ENCODE results near the gene MANSC1. TPM values are rescaled to one million over a fixed set of nuclear protein-coding genes. Genes with fewer than 3 reads are reported as not detected.

The MANSC1 gene
- total RNA-seq, 6 experiments from 2014 or later, result 4.8 to 11.7 (median 10.0) TPM

- no peak for DNase-seq
- Mint-ChIP-seq H3K4me1 (ENCODE audit: low read depth) (peaks cover 1% of the 10 kb centered on the region), H3K36me3 (ENCODE audit: low read depth) (no peaks in the 10 kb centered on the region), H3K27me3 (ENCODE audit: insufficient read depth) (no peaks in the 10 kb centered on the region; the same call in 1 of the 2 replicates), H3K4me3 (no peak overlapping the region), H3K27ac (no peak overlapping the region), H3K9me3 (no peaks in the 10 kb centered on the region)
- TF ChIP-seq, protein P1, sequence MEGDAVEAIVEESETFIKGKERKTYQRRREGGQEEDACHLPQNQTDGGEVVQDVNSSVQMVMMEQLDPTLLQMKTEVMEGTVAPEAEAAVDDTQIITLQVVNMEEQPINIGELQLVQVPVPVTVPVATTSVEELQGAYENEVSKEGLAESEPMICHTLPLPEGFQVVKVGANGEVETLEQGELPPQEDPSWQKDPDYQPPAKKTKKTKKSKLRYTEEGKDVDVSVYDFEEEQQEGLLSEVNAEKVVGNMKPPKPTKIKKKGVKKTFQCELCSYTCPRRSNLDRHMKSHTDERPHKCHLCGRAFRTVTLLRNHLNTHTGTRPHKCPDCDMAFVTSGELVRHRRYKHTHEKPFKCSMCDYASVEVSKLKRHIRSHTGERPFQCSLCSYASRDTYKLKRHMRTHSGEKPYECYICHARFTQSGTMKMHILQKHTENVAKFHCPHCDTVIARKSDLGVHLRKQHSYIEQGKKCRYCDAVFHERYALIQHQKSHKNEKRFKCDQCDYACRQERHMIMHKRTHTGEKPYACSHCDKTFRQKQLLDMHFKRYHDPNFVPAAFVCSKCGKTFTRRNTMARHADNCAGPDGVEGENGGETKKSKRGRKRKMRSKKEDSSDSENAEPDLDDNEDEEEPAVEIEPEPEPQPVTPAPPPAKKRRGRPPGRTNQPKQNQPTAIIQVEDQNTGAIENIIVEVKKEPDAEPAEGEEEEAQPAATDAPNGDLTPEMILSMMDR (IDR thresholded peaks at IDR 0.05), result no peak
Observed at GRCh38 chr12:12364787-12365445, 14.9 kb upstream of the MANSC1 start.

- Mint-ChIP-seq H3K4me1 (ENCODE audit: low read depth) (peaks cover 21% of the 10 kb centered on the region), H3K9me3 (no peaks in the 10 kb centered on the region), H3K27me3 (ENCODE audit: insufficient read depth) (peaks cover 2% of the 10 kb centered on the region), H3K27ac (peak overlapping the region; percentile 90), H3K4me3 (peak overlapping the region; percentile 91), H3K36me3 (ENCODE audit: low read depth) (no peaks in the 10 kb centered on the region)
- TF ChIP-seq, protein P1 (IDR thresholded peaks at IDR 0.05), result no peak
- DNase-seq, result no peak
Observed at GRCh38 chr12:12358528-12358927, 8.5 kb upstream of the MANSC1 start.

DNA sequence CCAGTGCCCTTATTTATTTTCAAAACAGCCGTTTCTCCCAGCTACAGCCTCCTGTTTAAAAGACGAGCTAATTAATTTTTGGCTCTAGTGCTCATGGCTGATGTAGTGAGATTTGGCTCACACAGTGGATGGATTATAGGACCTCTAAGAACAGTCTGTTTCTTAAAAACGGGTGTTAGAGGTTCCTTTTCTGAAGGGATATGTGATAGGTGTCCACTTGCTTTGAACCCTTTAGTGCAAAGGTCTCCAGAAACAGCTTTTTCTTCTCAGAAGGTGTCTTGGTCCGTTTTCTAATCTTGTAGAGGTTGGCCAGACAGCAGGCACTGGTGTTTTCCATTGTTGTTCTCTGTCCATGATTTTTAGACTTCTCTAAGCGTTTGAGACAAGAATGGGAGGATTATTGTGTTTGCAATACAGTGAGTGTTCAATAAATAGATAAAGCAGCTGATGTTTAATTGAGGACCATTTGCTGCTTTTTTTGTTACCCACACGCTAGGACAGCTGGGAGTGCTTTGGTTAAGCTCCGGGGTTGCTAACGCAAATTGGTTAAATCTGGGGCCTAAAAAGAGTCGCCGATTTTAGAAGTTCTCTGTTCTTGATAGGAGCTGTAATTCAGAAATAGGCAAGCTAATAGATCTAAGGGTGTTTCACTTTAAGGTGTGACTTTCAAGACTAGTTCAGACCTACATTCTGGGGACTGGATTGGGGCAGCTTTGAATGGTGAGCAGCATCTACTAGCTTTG, 7.8 kb upstream of the MANSC1 start:
- H3K9me3 Mint-ChIP-seq, result no peaks in the 10 kb centered on the region
- no peaks in the 10 kb centered on the region for H3K36me3 Mint-ChIP-seq (ENCODE audit: low read depth)
- H3K27me3 Mint-ChIP-seq (ENCODE audit: insufficient read depth), result peaks cover 2% of the 10 kb centered on the region
- peak overlapping the region; percentile 90 for H3K27ac Mint-ChIP-seq
- TF ChIP-seq, protein P1 (IDR thresholded peaks at IDR 0.05), result no peak
- H3K4me3 Mint-ChIP-seq, result peak overlapping the region; percentile 91
- H3K4me1 Mint-ChIP-seq (ENCODE audit: low read depth), result peaks cover 21% of the 10 kb centered on the region
- peak; percentile 29 for DNase-seq

DNA sequence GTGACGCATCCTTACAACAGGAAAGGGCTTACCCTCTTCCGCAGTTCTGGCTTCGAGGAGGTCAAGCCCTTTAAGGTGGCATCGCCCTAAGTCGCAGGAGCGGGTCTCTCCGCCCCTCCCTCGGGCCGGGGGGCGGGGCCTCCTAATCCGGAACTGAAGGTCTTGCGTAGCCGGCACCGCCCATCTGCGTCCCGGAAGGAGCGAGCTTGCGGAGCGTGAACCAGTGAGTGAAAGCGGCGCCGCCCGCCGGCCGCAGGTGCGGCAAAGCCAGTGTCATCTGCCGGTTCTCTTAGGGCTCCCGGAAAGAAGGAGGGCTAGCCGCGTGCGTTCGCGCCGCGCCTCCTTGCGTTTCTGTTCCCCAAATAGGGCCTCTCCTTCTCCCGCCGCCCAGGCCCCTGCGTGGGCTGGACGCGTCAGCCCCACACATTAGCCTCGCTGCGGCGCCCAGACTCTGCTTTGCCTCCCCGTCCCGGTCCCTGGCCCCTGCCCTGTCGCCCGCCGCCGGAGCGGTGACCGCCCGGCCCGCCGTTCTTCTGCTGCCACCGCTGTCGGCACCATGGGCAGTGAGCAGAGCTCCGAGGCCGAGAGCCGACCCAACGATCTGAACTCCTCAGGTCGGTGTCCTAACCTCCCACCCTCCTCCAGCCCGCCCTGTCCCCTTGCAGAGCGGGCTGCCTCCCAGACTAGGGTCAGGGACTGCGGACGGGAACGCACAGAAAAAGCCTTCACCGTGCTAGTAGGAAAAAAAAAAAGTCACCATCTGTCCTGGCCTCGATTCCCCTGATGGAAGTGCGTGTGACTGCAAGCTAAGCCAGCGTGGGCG, 7.1 kb upstream of the MANSC1 start, which contains the start of gene BORCS5:
TSS of gene BORCS5 (plus strand) at position 183 of the 823 bp plus-strand sequence. CDS start at position 557, 374 bp downstream.
- H3K27me3 Mint-ChIP-seq (ENCODE audit: insufficient read depth), result peaks cover 2% of the 10 kb centered on the region
- TF ChIP-seq, protein P1 (IDR thresholded peaks at IDR 0.05), result peak; percentile 44
- H3K4me1 Mint-ChIP-seq (ENCODE audit: low read depth), result peaks cover 21% of the 10 kb centered on the region
- peak within 1 kb of the TSS; percentile 90 for H3K27ac Mint-ChIP-seq
- H3K4me3 Mint-ChIP-seq, result peak within 1 kb of the TSS; percentile 91
- no peaks in the 10 kb centered on the region for H3K9me3 Mint-ChIP-seq
- no peaks in the 10 kb centered on the region for H3K36me3 Mint-ChIP-seq (ENCODE audit: low read depth)
- DNase-seq, result peak; percentile 82

GRCh38 chr12:12356467-12356895, 6.4 kb upstream of the MANSC1 start:
- Mint-ChIP-seq H3K27ac (peak overlapping the region; percentile 90), H3K36me3 (ENCODE audit: low read depth) (no peaks in the 10 kb centered on the region), H3K27me3 (ENCODE audit: insufficient read depth) (peaks cover 2% of the 10 kb centered on the region), H3K4me3 (peak overlapping the region; percentile 91), H3K9me3 (no peaks in the 10 kb centered on the region), H3K4me1 (ENCODE audit: low read depth) (peaks cover 21% of the 10 kb centered on the region)
- DNase-seq, result no peak
- TF ChIP-seq, protein P1 (IDR thresholded peaks at IDR 0.05), result no peak

All from HFFc6 (cell line).